HEK293 (cell line): Measurements from ENCODE around the gene TAOK3.

Experiments
- CTCF ChIA-PET: fragments of 350-600 bp; formaldehyde crosslinking; extraction: SDS; loops from one replicate; lab custom pipeline; 2021; ENCODE audit warnings: antibody characterized with exemption; lab: Yijun Ruan, JAX
- POLR2A ChIA-PET: fragments of 300-600 bp; formaldehyde crosslinking; extraction: SDS; loops from one replicate; lab custom pipeline; 2020; ENCODE audit warnings: antibody characterized with exemption, inconsistent platforms; lab: Yijun Ruan, JAX
- H3K27ac ChIP-seq: fragments of 200-500 bp; sonication (Bioruptor generic); 2 replicates; pipeline ENCODE4 v1.5.1; 2014; ENCODE audit warnings: low read depth, low read length, control low read depth, inconsistent platforms; ENCODE audit errors: extremely low read depth
- H3K36me3 ChIP-seq, 2 experiments: fragments of 200-500 bp in 1 of 2; sonication (Bioruptor generic) in 1 of 2; 1 replicate in 1 of 2; 2 replicates in 1 of 2; pipeline ENCODE4 v1.5.1; 2014 to 2017; ENCODE audit warnings: inconsistent platforms in 2 of 2, low read length in 2 of 2; ENCODE audit not compliant: control insufficient read depth in 2 of 2, insufficient read depth in 1 of 2
- H3K4me1 ChIP-seq: fragments of 200-500 bp; sonication (Bioruptor generic); 2 replicates; pipeline ENCODE4 v1.5.1; 2014; ENCODE audit warnings: mild to moderate bottlenecking, low read length, inconsistent platforms; ENCODE audit not compliant: control insufficient read depth, insufficient read depth
- H3K4me3 ChIP-seq: 2 replicates; pipeline ENCODE4 v1.5.1; 2011; ENCODE audit warnings: low read depth, mild to moderate bottlenecking, control low read depth, low read length, moderate library complexity
- H3K9me3 ChIP-seq: fragments of 200-500 bp; sonication (Bioruptor generic); 2 replicates; pipeline ENCODE4 v1.5.1; 2014; ENCODE audit warnings: low read depth, low read length, inconsistent platforms; ENCODE audit not compliant: control insufficient read depth, insufficient read depth
- ATF2 ChIP-seq: fragments of 450-650 bp; formaldehyde crosslinking; IDR thresholded peaks from 2 replicates; pipeline ENCODE4 v1.5.1; 2016; ENCODE audit warnings: missing biosample characterization, missing genetic modification characterization, low read depth
- BCL11A ChIP-seq: fragments of 450-650 bp; formaldehyde crosslinking; IDR thresholded peaks from 2 replicates; pipeline ENCODE4 v1.5.1; 2016; ENCODE audit warnings: low read depth, missing biosample characterization, missing genetic modification characterization
- CTCF ChIP-seq: fragments of 450-650 bp; formaldehyde crosslinking; IDR thresholded peaks from 2 replicates; pipeline ENCODE4 v1.5.1; 2016; ENCODE audit warnings: missing biosample characterization, missing genetic modification characterization
- HOXC10 ChIP-seq: sonication (generic); formaldehyde crosslinking; IDR thresholded peaks from 2 replicates; pipeline ENCODE4 v1.8.1; 2023; ENCODE audit warnings: mild to moderate bottlenecking, missing genetic modification reagents
- KLF1 ChIP-seq: fragments of 450-650 bp; formaldehyde crosslinking; IDR thresholded peaks from 2 replicates; pipeline ENCODE4 v1.5.1; 2016; ENCODE audit warnings: missing biosample characterization, missing genetic modification characterization
- KLF8 ChIP-seq: fragments of 450-650 bp; formaldehyde crosslinking; IDR thresholded peaks from 2 replicates; pipeline ENCODE4 v1.5.1; 2016; ENCODE audit warnings: missing biosample characterization, missing genetic modification characterization
- PRDM10 ChIP-seq: fragments of 450-650 bp; formaldehyde crosslinking; IDR thresholded peaks from 2 replicates; pipeline ENCODE4 v1.5.1; 2016; ENCODE audit warnings: missing biosample characterization, missing genetic modification characterization
- SP2 ChIP-seq: fragments of 450-650 bp; formaldehyde crosslinking; IDR thresholded peaks from 2 replicates; pipeline ENCODE4 v1.5.1; 2016; ENCODE audit warnings: missing biosample characterization, missing genetic modification characterization
- ZBTB26 ChIP-seq: fragments of 450-650 bp; formaldehyde crosslinking; optimal IDR thresholded peaks from 2 replicates; pipeline ENCODE3; 2016; ENCODE audit warnings: missing biosample characterization, mild to moderate bottlenecking, missing genetic modification characterization
- ZBTB7A ChIP-seq: fragments of 450-650 bp; formaldehyde crosslinking; IDR thresholded peaks from 2 replicates; pipeline ENCODE4 v1.5.1; 2016; ENCODE audit warnings: low read depth, missing biosample characterization, missing genetic modification characterization
- ZFHX2 ChIP-seq: fragments of 450-650 bp; formaldehyde crosslinking; conservative IDR thresholded peaks from 2 replicates; pipeline ENCODE4 v1.5.1; 2016; ENCODE audit warnings: missing biosample characterization, missing genetic modification characterization
- ZNF112 ChIP-seq: fragments of 450-650 bp; formaldehyde crosslinking; IDR thresholded peaks from 2 replicates; pipeline ENCODE4 v1.5.0; 2017; ENCODE audit warnings: missing biosample characterization, missing genetic modification characterization
- ZNF280D ChIP-seq: fragments of 450-650 bp; formaldehyde crosslinking; IDR thresholded peaks from 2 replicates; pipeline ENCODE4 v1.5.1; 2016; ENCODE audit warnings: missing biosample characterization, missing genetic modification characterization
- ZNF394 ChIP-seq: fragments of 450-650 bp; formaldehyde crosslinking; IDR thresholded peaks from 2 replicates; pipeline ENCODE4 v1.5.1; 2016; ENCODE audit warnings: missing biosample characterization, missing genetic modification characterization, mild to moderate bottlenecking, moderate library complexity, borderline replicate concordance
- ZNF501 ChIP-seq: fragments of 450-650 bp; formaldehyde crosslinking; IDR thresholded peaks from 2 replicates; pipeline ENCODE4 v1.5.1; 2016; ENCODE audit warnings: missing biosample characterization, missing genetic modification characterization
- ZNF560 ChIP-seq: fragments of 450-650 bp; formaldehyde crosslinking; IDR thresholded peaks from 2 replicates; pipeline ENCODE4 v1.5.1; 2017; ENCODE audit warnings: missing biosample characterization, missing genetic modification characterization, borderline replicate concordance
- ZNF561 ChIP-seq: fragments of 450-650 bp; IDR thresholded peaks from 2 replicates; pipeline ENCODE4 v1.5.1; 2018; ENCODE audit warnings: missing biosample characterization, missing genetic modification characterization, borderline replicate concordance
- ZNF692 ChIP-seq: fragments of 450-650 bp; formaldehyde crosslinking; IDR thresholded peaks from 2 replicates; pipeline ENCODE4 v1.5.1; 2016; ENCODE audit warnings: missing biosample characterization, missing genetic modification characterization
- ZNF704 ChIP-seq: fragments of 450-650 bp; formaldehyde crosslinking; IDR thresholded peaks from 2 replicates; pipeline ENCODE4 v1.5.1; 2016; ENCODE audit warnings: missing biosample characterization, missing genetic modification characterization
- ZNF777 ChIP-seq: fragments of 450-650 bp; formaldehyde crosslinking; IDR thresholded peaks from 2 replicates; pipeline ENCODE4 v1.5.1; 2017; ENCODE audit warnings: missing biosample characterization, missing genetic modification characterization, borderline replicate concordance

Gene TAOK3

GRCh38 chr12:118372541-118373495 lies at the start of gene TAOK3:
Gene TAOK3, minus strand, starts transcription at chr12:118372907. Its CDS starts 117,340 bp downstream, at chr12:118255567.
- POLR2A ChIA-PET, result interaction anchor here (0.6 to 1.0 kb wide), 11 partner anchors 14 to 1248 kb away, joined by 3 to 8 read pairs (median 4); partner anchors contain the start of gene PEBP1
- TF ChIP-seq ZNF280D (tag by site-specific recombination) (no peak), ZNF704 (tag by site-specific recombination) (0 out of 2 replicates have a peak, but pooled peaks have one; percentile 24), ZBTB7A (tag by site-specific recombination) (peak; percentile 47; the same call in 1 of the 2 replicates), ZBTB26 (peak; percentile 80), KLF8 (tag by site-specific recombination) (peak; percentile 87), ZNF394 (tag by site-specific recombination) (peak; percentile 50; the same call in 1 of the 2 replicates), ZNF501 (tag by site-specific recombination) (peak; percentile 48; the same call in 1 of the 2 replicates), ZNF692 (tag by site-specific recombination) (0 out of 2 replicates have a peak, but pooled peaks have one; percentile 27), BCL11A (tag by site-specific recombination) (0 out of 2 replicates have a peak, but pooled peaks have one; percentile 19), ZNF777 (tag by site-specific recombination) (peak; percentile 67; the same call in 1 of the 2 replicates), KLF1 (peak; percentile 39; the same call in 1 of the 2 replicates), ZNF561 (tag by site-specific recombination) (0 out of 2 replicates have a peak, but pooled peaks have one; percentile 33), ZNF112 (tag by site-specific recombination) (no peak), PRDM10 (tag by site-specific recombination) (no peak), CTCF (peak; percentile 39; the same call in 1 of the 2 replicates), ATF2 (no peak), SP2 (tag by site-specific recombination) (peak; percentile 87), HOXC10 (no peak), ZNF560 (tag by site-specific recombination) (peak; percentile 97), ZFHX2 (peak; percentile 58)

More at GRCh38 chr12:118372541-118373495, at the start of gene TAOK3:
- Histone ChIP-seq H3K27ac (no peak within 1 kb of the TSS; the same call in 1 of the 2 replicates), H3K9me3 (no peaks in the 10 kb centered on the region), H3K36me3 (no peaks in the 10 kb centered on the region), H3K4me1 (no peaks in the 10 kb centered on the region), H3K4me3 (peak within 1 kb of the TSS; percentile 87)
- CTCF ChIA-PET, result interaction anchor here (0.9 to 6.9 kb wide), 4 partner anchors 74 to 252 kb away, joined by 4 to 67 read pairs (median 10); no protein-coding TSS in a partner anchor
